ENCODE results near the gene HSF4.
A peak's percentile ranks its signal among the peaks of the same experiment; 100 is the strongest.

Gene HSF4

GRCh38 chr16:67166598-67167168 lies 2.1 kb downstream of the HSF4 start:
- no peak for DNase-seq (ENCODE audit: low spot score)

GRCh38 chr16:67167588-67167987 lies 3.0 kb downstream of the HSF4 start:
- DNase-seq (ENCODE audit: low spot score) = no peak

- DNase-seq (ENCODE audit: low spot score) = no peak
Measured at GRCh38 chr16:67169011-67169451, 4.5 kb downstream of the HSF4 start.

- DNase-seq (ENCODE audit: low spot score) = peak; percentile 37
Measured at GRCh38 chr16:67169642-67170167, 5.2 kb downstream of the HSF4 start.

- DNase-seq (ENCODE audit: low spot score) = peak; percentile 94
Measured at GRCh38 chr16:67170168-67170948, 5.8 kb downstream of the HSF4 start, which contains the start of gene NOL3. NOL3 (plus strand) TSS chr16:67170538.

- no peak for DNase-seq (ENCODE audit: low spot score)
Measured at GRCh38 chr16:67170949-67171649, 6.6 kb downstream of the HSF4 start.

- no peak for DNase-seq (ENCODE audit: low spot score)
Measured at GRCh38 chr16:67173323-67173722, 8.8 kb downstream of the HSF4 start.

GRCh38 chr16:67173808-67174705 lies 9.5 kb downstream of the HSF4 start:
- DNase-seq (ENCODE audit: low spot score) = peak; percentile 87

- DNase-seq (ENCODE audit: low spot score) = no peak
Measured at GRCh38 chr16:67174706-67175231, 10.2 kb downstream of the HSF4 start.

- DNase-seq (ENCODE audit: low spot score) = no peak
Measured at GRCh38 chr16:67176662-67177061, 12.1 kb downstream of the HSF4 start.

GRCh38 chr16:67177743-67178699 lies 13.5 kb downstream of the HSF4 start:
- peak; percentile 61 for DNase-seq (ENCODE audit: low spot score)

GRCh38 chr16:67179421-67180080 lies 15.0 kb downstream of the HSF4 start:
- DNase-seq (ENCODE audit: low spot score) = no peak

GRCh38 chr16:67180166-67180565 lies 15.6 kb downstream of the HSF4 start:
- DNase-seq (ENCODE audit: low spot score) = no peak

GRCh38 chr16:67181346-67181745 lies 16.8 kb downstream of the HSF4 start:
- DNase-seq (ENCODE audit: low spot score) = peak; percentile 83

- no peak for DNase-seq (ENCODE audit: low spot score)
Measured at GRCh38 chr16:67182288-67182687, 17.7 kb downstream of the HSF4 start.

- DNase-seq (ENCODE audit: low spot score) = no peak
Measured at GRCh38 chr16:67183284-67183626, 18.7 kb downstream of the HSF4 start.

GRCh38 chr16:67183627-67184452 lies 19.3 kb downstream of the HSF4 start, which contains the start of gene MATCAP1:
MATCAP1 (minus strand) TSS chr16:67183963; CDS start chr16:67180610, 3,353 bp downstream.
- peak; percentile 99 for DNase-seq (ENCODE audit: low spot score)

- no peak for DNase-seq (ENCODE audit: low spot score)
Measured at GRCh38 chr16:67184453-67184994, 20.0 kb downstream of the HSF4 start.

All from GM03348 (cell line).